Measurements from ENCODE around the gene ASPG. TPM values are rescaled to one million over a fixed set of nuclear protein-coding genes. Genes with fewer than 3 reads are reported as not detected.

The ASPG gene
- total and polyA plus RNA-seq, 8 donors, result 1.4 to 32.2 (median 11.4) TPM

- peaks cover 0 to 17% of the 10 kb centered on the region in 2 donors for H3K4me1 ChIP-seq
- H3K9me3 ChIP-seq, result peaks cover 0 to 17% of the 10 kb centered on the region in 2 donors
- no peak for TF ChIP-seq CTCF (IDR thresholded peaks at IDR 0.05)
- no peak for ATAC-seq
- H3K4me3 ChIP-seq, result no peak overlapping the region
- intact Hi-C loops (cut with DNase I), result no loop called here
- no peaks in the 10 kb centered on the region for H3K36me3 ChIP-seq
- H3K27ac ChIP-seq, result no peak overlapping the region
- peaks cover 31 to 57% of the 10 kb centered on the region in 2 donors for H3K27me3 ChIP-seq
- DNase-seq, result peak in 1 of 4 donors; percentile 42
Observed at GRCh38 chr14:104120281-104120741, 34.8 kb downstream of the ASPG start.

DNA sequence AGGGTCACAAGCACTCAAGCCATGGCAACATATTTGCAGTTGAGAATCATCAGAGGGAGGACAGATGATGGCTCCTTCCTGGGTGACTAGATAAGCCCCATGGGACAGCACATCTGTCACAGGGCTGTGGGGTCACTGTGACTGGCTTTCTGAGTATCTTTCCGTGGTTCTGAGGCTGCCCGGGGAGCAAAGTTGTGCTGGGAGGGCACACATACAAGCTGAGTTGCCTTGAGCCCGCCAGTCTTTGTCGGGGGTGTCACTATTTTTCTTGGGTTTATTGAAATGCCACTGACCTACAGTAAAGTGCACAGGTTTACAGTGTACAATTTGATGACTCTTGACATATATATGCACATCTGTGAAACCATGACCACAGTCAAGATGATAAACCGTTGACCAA lies 35.6 kb downstream of the ASPG start:
- no peaks in the 10 kb centered on the region for H3K36me3 ChIP-seq
- peaks cover 0 to 20% of the 10 kb centered on the region in 2 donors for H3K9me3 ChIP-seq
- H3K27ac ChIP-seq, result no peak overlapping the region
- DNase-seq (no peak), ATAC-seq (no peak)
- H3K4me1 ChIP-seq, result peaks cover 0 to 16% of the 10 kb centered on the region in 2 donors
- TF ChIP-seq CTCF (IDR thresholded peaks at IDR 0.05), result no peak
- H3K4me3 ChIP-seq, result no peak overlapping the region
- peaks cover 27 to 48% of the 10 kb centered on the region in 2 donors for H3K27me3 ChIP-seq
- intact Hi-C loops (cut with DNase I), result no loop called here

- H3K4me1 ChIP-seq, result no peaks in the 10 kb centered on the region
- DNase-seq (no peak), ATAC-seq (no peak)
- no peak overlapping the region for H3K4me3 ChIP-seq
- peaks cover 0 to 21% of the 10 kb centered on the region in 2 donors for H3K27me3 ChIP-seq
- H3K36me3 ChIP-seq, result no peaks in the 10 kb centered on the region
- peaks cover 0 to 20% of the 10 kb centered on the region in 2 donors for H3K9me3 ChIP-seq
- no peak for TF ChIP-seq CTCF (IDR thresholded peaks at IDR 0.05)
- intact Hi-C loops (cut with DNase I), result no loop called here
- no peak overlapping the region for H3K27ac ChIP-seq
Observed at GRCh38 chr14:104123879-104124278, 38.4 kb downstream of the ASPG start.

GRCh38 chr14:104125011-104125410 lies 39.5 kb downstream of the ASPG start:
- peaks cover 0 to 10% of the 10 kb centered on the region in 2 donors for H3K27me3 ChIP-seq
- no peak overlapping the region for H3K27ac ChIP-seq
- no peak for DNase-seq
- no peak for TF ChIP-seq CTCF (IDR thresholded peaks at IDR 0.05)
- ATAC-seq, result no peak
- peaks cover 0 to 28% of the 10 kb centered on the region in 2 donors for H3K9me3 ChIP-seq
- no peaks in the 10 kb centered on the region for H3K36me3 ChIP-seq
- no peaks in the 10 kb centered on the region for H3K4me1 ChIP-seq
- intact Hi-C loops (cut with DNase I), result no loop called here
- H3K4me3 ChIP-seq, result no peak overlapping the region

DNA sequence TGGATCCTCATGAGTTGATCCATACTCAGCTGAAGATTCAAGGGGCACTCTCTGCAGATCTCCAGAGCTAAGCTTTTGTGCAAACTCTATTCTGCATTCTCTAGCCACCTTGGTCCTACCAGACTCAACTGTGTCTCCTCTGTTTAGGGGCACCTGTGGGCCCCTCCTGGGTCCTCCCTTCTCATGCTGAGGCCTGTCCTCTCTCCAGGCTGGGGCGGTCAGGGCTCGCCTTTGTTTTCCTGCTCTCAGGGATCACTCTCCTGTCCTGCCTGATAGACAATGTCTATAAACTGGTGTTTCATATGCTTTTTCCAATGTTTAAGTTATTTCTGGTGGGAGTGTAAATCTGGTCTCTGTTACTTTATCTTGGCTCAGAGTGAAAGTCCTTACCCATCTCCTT lies 41.3 kb downstream of the ASPG start:
- Histone ChIP-seq H3K36me3 (no peaks in the 10 kb centered on the region), H3K27ac (no peak overlapping the region), H3K9me3 (peaks cover 0 to 30% of the 10 kb centered on the region in 2 donors), H3K27me3 (peaks cover 0 to 8% of the 10 kb centered on the region in 2 donors), H3K4me1 (no peaks in the 10 kb centered on the region), H3K4me3 (no peak overlapping the region)
- DNase-seq, result no peak
- no peak for ATAC-seq
- intact Hi-C loops (cut with DNase I), result no loop called here
- TF ChIP-seq CTCF (IDR thresholded peaks at IDR 0.05), result no peak

Data from left lung (tissue), 10 donors.